Measurements from ENCODE around the gene PLET1. TPM values are rescaled to one million over a fixed set of nuclear protein-coding genes. Genes with fewer than 3 reads are reported as not detected.
A peak's percentile ranks its signal among the peaks of the same experiment; 100 is the strongest.

The PLET1 gene
- total RNA-seq, 1 donor from 2014 or later, result not detected

GRCh38 chr11:112219476-112220232, 41.0 kb downstream of the PLET1 start:
- TF ChIP-seq CTCF (IDR thresholded peaks at IDR 0.05; ENCODE audit: insufficient read depth, low read length, poor library complexity, severe bottlenecking), result peak; percentile 57
- DNase-seq (ENCODE audit: low read depth), result no peak
- Histone ChIP-seq H3K36me3 (ENCODE audit: control insufficient read depth, insufficient read depth, low read length) (no peaks in the 10 kb centered on the region), H3K27me3 (ENCODE audit: control insufficient read depth, insufficient read depth, low read length) (no peaks in the 10 kb centered on the region), H3K4me3 (ENCODE audit: low read depth, low read length) (no peak overlapping the region)

- TF ChIP-seq CTCF (IDR thresholded peaks at IDR 0.05; ENCODE audit: insufficient read depth, low read length, poor library complexity, severe bottlenecking), result no peak
- no peak for DNase-seq (ENCODE audit: low read depth)
- no peaks in the 10 kb centered on the region for H3K27me3 ChIP-seq (ENCODE audit: control insufficient read depth, insufficient read depth, low read length)
- H3K36me3 ChIP-seq (ENCODE audit: control insufficient read depth, insufficient read depth, low read length), result no peaks in the 10 kb centered on the region
- H3K4me3 ChIP-seq (ENCODE audit: low read depth, low read length), result no peak overlapping the region
Observed at GRCh38 chr11:112216561-112217105, 44.0 kb downstream of the PLET1 start.

- TF ChIP-seq CTCF (IDR thresholded peaks at IDR 0.05; ENCODE audit: insufficient read depth, low read length, poor library complexity, severe bottlenecking), result no peak
- H3K27me3 ChIP-seq (ENCODE audit: control insufficient read depth, insufficient read depth, low read length), result no peaks in the 10 kb centered on the region
- DNase-seq (ENCODE audit: low read depth), result no peak
- H3K36me3 ChIP-seq (ENCODE audit: control insufficient read depth, insufficient read depth, low read length), result no peaks in the 10 kb centered on the region
- H3K4me3 ChIP-seq (ENCODE audit: low read depth, low read length), result no peak overlapping the region
Observed at GRCh38 chr11:112215621-112216020, 45.0 kb downstream of the PLET1 start.

GRCh38 chr11:112213753-112214152, 46.9 kb downstream of the PLET1 start:
- no peaks in the 10 kb centered on the region for H3K36me3 ChIP-seq (ENCODE audit: control insufficient read depth, insufficient read depth, low read length)
- DNase-seq (ENCODE audit: low read depth), result no peak
- no peak overlapping the region for H3K4me3 ChIP-seq (ENCODE audit: low read depth, low read length)
- no peak for TF ChIP-seq CTCF (IDR thresholded peaks at IDR 0.05; ENCODE audit: insufficient read depth, low read length, poor library complexity, severe bottlenecking)
- no peaks in the 10 kb centered on the region for H3K27me3 ChIP-seq (ENCODE audit: control insufficient read depth, insufficient read depth, low read length)

- TF ChIP-seq CTCF (IDR thresholded peaks at IDR 0.05; ENCODE audit: insufficient read depth, low read length, poor library complexity, severe bottlenecking), result no peak
- DNase-seq (ENCODE audit: low read depth), result no peak
- no peak overlapping the region for H3K4me3 ChIP-seq (ENCODE audit: low read depth, low read length)
- no peaks in the 10 kb centered on the region for H3K27me3 ChIP-seq (ENCODE audit: control insufficient read depth, insufficient read depth, low read length)
- no peaks in the 10 kb centered on the region for H3K36me3 ChIP-seq (ENCODE audit: control insufficient read depth, insufficient read depth, low read length)
Observed at GRCh38 chr11:112212710-112213109, 48.0 kb downstream of the PLET1 start.

GRCh38 chr11:112212290-112212689, 48.4 kb downstream of the PLET1 start:
- no peak for DNase-seq (ENCODE audit: low read depth)
- Histone ChIP-seq H3K4me3 (ENCODE audit: low read depth, low read length) (no peak overlapping the region), H3K27me3 (ENCODE audit: control insufficient read depth, insufficient read depth, low read length) (no peaks in the 10 kb centered on the region), H3K36me3 (ENCODE audit: control insufficient read depth, insufficient read depth, low read length) (no peaks in the 10 kb centered on the region)
- TF ChIP-seq CTCF (IDR thresholded peaks at IDR 0.05; ENCODE audit: insufficient read depth, low read length, poor library complexity, severe bottlenecking), result no peak
